Inferior parietal cortex (tissue), 1 donor: Measurements from ENCODE around the gene BICC1.

Experiments used
- DNase-seq: peaks from one replicate; pipeline ENCODE4 v3.0.0-alpha.2; 2016; ENCODE audit errors: extremely low spot score

Gene BICC1

DNA sequence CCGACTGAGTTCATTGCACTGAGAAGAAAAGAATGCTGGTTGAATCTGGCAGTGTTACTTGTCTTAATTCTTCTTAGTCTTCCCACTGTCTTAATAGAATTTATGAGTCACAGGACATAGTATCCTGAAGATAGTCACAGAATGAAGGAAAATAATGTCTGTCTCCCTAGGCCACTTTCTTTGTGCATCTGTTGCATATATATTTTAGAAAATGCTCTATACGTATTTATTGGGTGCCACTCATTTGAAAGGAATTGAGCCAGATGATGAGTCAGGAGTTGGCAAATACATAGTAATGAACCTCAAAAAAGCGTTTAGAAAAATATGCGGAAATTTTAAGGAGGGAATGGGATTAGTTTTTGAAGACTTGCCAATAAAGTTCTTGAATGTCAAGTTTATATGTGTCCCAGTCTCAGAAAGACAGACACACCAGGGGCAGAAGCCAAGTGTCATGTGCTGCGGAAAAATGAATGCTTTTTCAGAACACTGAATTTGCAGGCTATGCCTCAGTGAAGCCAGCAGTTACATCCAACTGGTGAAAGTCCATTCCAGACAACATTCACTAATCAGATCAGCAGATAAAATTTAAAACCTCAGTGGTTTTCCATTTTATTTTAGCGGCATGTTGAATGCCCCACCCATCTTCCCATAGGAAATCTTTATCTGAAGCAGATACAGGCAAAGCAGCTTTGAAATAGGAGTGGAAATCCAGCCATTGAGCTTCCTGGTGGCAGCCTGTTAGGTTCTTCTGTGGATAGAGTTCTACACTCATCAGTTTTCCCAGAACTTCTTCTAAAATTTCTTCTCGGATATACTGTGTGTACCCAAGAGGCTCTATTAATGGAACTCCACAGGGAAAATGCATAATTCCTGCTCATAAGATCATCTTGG, 308.4 kb downstream of the BICC1 start:
- DNase-seq, result no peak

DNA sequence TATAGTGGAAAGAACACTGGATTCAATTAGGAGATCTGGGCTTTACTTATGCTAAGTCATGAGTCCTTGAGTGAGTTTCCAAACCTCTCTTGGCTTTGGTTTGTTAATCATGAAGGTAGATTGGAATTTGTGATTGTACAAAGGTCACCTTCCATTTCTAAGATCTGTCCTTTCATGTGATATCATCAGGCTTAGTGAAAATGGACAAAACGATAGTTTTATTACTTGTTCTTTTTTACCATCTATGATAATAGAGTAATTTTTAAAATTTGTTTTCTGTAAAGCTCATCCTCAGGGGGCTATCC, 309.0 kb downstream of the BICC1 start:
- no peak for DNase-seq

DNA sequence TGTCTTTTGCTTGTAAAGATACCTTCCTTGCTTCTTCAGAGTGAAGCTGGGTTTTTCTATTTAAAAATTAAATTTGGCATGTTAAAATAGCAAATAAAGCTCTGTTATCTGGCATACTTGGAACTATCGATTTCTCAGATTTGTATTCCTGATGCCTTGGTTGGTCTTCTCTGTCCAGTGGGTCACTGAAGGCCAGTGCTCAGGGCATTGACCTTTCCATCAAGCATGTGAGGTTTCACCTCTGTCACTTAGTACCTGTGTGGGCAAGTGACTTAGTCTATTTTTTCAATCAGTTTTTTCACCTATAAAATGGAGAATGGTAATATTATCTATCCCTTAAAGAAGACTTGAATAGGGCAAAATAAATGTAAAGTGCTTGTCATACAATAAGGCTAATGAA, 311.3 kb downstream of the BICC1 start:
- no peak for DNase-seq

DNA sequence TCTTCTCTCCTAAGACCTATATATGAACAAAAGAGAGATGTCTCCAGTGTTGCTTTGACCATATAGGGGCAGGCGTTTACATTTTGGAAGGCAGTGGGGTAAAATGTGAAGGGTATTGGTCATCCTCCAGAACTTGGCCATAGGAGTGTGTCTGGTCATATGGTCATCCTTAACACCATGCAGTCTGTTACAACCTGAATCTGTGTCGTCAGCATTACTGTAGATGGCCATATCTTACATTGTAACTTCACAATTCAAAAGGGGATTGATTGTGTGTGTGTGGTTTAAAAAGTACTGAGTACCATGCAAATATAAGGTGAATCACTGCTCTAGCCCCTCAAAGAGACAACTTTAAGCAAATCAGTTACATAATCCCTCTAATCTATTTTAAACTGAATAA, 311.7 kb downstream of the BICC1 start:
- DNase-seq, result no peak

DNA sequence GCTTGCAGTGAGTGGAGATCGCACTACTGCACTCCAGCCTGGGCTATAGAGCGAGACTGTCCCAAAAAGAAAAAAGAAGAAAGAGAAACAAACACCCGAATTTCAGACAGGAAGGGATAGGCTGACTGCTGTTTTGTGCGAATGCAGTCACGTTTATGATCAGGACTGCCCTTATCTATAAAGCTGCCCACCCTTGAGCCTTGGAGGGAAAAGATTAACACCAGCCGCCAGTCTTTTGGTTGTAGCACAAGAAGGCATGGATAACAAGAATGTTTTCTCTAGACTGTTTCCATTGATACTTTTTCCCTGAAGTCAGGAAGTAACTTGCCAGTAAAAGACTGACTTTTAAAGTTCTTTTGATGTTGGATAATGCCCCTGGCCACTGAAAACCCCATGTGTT, 314.0 kb downstream of the BICC1 start:
- DNase-seq, result no peak

DNA sequence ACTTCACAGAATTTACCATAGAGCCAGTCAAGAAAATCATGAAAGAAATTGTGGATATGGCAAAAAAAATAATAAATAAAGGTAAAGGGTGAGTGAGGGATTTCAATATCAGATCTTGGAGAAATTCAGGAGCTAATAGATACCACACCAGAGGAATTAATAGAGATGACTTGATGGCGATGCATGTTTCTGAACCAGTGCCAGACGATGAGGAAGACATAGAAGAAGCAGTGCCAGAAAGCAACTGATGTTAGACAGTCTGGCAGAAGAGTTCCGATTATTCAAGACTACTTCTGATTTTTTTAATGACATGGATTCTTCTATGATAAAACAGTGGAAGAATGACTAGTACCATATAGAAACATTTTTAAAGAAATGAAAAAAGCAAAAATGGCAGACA, 314.7 kb downstream of the BICC1 start:
- no peak for DNase-seq

DNA sequence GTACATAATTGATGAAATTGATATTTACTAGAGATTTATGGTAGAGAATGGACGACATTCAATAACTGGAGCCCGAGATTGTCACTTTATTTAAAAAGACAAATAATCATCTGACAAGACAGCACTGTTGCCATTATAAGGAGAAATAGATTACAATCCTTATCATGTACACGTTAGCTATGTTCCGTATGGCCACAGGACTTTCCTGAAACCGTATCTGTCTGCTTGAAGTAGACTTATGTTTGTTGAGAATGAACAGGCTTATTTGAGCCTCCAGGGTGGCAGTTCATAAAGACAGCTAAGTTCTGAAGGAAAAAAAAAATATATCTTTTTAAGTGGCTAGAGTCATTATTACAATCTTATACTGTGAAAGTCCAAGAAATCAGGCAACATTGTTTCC, 317.2 kb downstream of the BICC1 start:
- no peak for DNase-seq

DNA sequence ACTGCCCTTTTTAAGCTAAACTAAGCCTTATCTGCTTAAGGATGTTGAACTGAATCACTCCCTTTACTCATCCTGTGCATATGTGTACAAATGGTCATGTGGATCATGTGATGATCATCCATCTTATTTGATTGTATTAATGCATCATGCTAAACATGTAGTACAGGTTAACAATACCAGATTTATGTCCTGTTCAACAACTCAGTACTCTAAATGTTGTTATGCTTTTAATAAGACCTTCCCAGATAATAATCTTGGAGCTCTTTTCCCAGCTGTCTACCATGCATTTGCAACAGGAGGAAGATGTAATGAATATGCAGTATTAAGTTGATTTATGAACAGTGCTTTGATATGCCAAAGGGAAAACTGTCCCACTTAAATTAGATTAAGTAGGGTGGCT, 318.0 kb downstream of the BICC1 start:
- DNase-seq, result no peak

DNA sequence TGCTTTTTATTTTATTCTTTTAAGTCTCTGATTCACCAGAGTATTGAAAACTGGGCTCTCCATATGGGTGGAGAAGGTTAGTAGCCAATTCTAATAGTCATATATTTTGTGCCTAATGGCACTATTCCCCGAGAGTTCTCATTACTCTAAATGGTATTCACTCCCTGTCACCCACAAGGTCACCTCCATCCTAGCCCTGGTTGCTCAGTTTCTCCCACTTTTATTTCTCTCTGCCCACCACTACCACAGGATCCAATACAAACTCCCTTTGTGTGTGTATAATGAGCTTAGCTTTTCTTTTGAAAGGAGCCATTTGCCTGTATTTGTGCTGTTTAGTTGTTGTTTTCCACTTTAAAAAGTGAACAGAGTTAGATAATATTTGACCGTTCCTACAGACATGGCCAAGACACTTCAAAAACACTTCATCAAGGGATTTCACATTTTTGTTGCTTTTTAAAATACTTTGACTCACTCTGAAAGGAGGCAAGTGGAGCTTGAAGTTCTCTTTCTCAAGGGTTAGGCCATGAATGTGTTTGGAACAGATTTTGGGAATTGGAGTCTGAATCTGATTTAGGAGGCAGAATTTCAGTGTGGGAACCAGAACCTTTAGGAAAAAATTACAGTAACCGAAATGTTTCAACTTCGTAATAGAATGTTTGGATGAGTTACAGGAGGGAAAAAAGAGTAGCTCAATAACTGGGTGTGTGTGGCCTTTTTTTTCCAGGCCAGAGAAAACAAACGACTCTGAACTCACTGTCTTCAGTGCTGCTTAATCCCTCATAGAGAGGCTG, 321.3 kb downstream of the BICC1 start:
- DNase-seq, result no peak

DNA sequence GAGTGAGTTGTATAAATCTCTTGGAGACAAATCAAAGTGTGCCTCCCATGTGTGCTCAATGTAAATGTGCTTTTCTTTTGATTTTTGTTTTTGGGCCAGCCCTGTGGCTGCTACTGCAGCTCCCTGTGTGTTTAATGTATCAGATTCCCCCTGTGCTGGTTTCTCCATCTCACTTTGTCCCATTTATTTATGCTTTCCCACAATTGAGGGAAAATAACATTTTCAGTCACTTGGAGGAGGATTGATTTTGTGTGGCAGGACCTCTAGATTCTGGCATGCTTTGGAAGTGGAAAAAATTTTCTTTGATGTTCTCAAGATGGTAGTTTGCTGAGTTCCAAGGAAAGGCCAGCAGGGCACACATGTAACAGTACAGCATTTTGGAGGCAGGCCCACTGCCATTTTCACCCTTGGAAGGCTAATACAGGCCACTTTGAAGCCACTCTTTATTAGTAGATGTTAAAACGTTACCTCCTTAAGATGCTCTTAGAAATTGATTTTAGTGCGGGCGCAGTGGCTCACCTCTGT, 323.6 kb downstream of the BICC1 start:
- no peak for DNase-seq

DNA sequence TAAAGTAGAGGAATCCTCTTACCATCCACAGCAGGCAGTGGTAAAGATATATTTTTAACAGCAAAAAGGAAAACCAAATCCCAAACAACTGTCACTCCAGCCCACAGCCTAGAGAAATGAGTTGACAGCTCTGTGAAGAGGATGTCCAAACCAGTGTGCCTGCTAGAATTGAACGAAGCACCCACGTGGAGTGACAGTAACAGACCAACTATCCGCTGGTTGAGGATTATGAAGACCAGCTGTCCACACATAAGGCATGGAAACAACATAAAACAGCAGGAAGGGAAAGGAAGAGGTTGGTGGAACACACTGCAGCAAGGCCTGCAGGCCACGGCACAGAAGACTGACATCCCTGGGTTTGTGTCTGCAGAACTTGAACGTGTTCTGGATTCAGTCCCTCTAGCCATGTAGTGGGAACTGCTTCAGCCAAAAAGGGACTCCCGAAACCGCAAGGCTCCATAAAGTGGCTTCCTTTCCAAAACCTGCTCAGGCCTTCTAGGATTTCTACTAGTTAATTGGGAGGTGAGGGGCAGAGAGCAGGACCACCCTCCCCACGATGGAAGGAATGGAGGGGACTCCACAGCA, 324.4 kb downstream of the BICC1 start:
- DNase-seq, result no peak

DNA sequence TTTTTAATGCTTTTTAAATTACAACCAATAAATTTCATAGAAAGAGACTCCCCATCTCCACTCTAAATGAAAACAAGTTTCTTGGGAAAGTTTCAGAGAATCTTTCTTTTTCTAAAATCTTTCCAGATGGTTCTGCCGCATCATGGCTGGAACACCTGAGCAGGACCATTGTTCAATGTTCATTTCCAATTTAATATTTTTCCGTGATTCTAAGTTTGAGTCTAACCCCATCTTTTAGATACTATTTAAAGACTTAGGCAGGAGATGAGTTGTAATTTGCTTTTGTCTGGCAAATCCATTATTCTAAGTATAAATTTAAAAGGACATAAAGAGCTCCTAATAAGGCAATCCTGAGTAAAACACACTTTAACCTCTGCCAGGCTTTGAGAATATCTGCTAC, 325.2 kb downstream of the BICC1 start:
- DNase-seq, result no peak

DNA sequence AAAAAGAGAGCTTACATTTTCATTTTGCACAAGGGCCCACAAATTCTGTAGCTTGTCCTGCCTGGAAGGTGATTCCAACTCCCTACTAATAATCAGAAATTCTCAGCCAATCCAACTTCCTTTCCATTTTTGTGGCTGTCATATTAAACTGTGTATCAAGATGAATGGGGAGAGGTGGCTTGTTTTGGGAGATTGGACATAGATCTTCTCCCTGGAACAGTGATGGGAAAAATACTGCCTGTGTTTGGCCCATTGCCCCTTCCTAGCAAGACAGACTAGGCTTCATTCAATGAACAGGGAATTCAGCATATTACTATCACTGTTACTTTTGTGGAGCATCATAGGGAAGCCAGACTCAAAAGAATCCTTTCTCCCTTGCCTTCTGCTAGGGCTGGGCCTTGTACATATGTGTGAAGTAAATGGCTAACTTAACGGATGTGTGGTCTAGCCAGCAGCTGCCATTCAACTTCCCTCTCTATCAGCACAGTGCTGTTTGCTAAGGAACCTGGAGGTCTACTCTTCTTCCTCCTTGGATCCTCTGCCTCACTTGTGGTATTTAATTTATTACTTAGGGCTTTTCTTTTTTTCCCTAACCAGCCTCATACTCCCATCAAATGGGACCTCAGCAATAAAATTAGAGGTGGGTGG, 326.0 kb downstream of the BICC1 start:
- DNase-seq, result no peak

DNA sequence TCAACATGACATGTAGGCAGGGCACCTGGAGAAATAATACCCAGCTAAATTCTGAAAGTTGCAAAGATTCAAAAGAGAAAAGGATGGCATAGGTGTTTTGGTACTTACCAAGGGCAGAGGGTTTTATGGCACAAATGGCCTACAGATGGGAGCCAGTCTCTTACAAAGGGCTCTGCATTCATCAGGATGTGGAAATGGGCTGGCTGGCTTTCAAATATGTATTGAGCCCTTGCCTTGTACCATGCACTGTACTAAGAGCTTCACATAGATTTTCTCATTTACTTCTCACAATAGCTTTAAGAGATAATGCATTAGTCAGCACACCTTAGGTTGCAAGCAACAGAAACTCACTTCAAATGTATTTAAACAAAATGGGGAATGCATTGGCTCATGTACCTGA, 327.1 kb downstream of the BICC1 start:
- DNase-seq, result no peak

DNA sequence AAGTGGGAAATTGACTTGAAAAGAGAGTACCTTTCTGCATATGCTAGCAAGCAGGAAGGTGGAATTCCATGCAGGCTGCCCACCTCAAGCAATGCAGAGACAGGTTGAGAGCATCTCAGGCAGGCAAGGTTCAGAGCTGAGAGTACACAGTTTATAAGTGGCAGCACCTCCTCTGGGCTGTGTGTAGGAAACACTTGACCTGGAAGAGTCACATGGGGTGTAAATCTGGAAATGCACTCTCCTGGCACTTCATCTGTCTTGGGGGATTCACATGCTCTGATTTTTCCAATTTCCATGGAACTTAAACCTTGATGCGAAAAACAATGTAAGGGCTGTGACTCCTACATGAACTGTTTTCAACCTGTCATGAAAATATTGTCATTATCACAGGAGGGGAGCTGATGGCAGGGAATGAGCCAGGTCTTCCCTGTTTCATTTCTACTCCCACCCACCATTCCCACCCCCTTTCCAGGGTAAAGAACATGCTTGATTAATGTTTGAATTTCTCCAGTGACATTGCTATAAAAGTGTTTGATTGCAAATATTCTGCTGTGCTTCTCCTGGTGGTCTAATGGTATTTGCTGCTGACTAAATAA, 328.3 kb downstream of the BICC1 start:
- no peak for DNase-seq

DNA sequence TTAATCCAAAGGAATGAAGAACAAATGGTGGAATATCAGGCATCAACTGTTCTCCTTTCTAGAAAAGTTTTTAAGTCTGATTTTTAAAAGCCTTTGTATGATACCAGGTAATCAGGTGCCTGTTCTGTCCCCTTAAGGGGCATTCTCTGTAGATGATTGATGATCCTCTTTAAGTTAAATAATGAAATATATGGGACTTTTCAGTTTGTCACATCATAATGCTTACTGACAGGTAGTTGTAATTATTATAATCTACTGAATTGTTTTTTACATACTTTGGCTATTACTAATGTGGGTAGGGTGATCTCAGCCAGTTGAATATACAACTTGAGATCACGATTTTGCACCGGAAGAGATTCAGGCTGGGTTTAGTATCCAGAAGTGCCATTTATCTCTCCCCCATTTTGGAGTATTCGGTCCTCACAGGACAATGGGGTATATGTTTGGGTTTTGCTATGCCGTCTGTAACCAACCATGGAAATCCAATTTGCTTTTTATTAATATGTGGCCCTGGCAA, 330.2 kb downstream of the BICC1 start:
- no peak for DNase-seq

DNA sequence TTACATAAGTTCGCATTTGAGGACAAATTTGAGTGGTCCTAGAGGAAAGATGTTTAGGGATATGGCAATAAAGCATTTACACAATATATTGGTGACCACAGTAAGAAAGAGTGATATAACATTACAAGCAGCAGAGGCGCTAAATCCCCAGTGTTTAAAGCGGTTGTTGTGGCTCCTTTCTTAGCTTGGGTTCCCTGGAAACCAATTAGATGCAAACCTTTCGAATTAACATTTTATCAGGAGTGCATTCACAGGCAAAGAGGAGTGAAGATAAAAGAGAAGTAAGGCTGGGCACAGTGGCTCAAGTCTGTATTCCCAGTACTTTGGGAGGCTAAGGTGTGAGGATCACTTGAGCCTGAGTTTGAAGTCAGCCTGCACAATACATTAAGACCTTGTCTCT, 331.1 kb downstream of the BICC1 start:
- DNase-seq, result no peak

DNA sequence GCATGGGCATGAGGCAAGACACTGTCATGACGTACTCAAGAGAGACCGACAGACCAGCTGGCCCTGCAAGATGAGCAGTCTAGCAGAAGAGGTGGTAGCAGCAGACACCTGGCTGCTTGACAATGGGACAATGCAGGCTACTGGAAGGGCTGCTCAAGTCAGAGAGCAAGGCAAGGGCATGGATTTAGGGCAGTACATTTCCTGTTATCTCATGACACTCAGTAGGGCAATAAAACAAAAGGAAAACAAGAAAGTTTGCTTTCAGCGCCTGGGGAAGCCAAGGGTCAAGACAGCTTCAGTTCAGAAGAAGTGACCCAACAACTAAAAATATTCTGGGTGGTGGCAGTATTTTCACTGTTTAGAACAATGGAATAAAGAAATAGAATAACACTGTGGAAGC, 332.0 kb downstream of the BICC1 start:
- no peak for DNase-seq

DNA sequence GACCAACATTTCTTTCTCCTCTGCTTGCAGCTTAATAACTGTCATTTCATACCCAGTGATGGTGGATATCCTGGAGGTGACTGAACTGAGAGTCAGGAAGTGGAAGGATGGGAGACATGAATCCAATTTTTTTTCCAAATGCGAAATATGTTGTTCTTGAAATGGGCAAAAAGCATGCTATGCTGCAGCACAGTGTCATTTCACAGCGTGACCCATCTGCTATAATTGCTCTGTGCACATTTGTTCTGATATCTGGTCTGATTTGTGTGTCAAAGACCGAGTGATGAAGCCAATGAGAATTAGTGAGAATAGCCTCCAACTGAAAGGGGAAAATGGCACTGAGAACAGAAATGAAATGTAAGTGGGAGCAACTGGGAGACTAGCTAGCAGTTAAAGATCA, 334.2 kb downstream of the BICC1 start:
- DNase-seq, result no peak

DNA sequence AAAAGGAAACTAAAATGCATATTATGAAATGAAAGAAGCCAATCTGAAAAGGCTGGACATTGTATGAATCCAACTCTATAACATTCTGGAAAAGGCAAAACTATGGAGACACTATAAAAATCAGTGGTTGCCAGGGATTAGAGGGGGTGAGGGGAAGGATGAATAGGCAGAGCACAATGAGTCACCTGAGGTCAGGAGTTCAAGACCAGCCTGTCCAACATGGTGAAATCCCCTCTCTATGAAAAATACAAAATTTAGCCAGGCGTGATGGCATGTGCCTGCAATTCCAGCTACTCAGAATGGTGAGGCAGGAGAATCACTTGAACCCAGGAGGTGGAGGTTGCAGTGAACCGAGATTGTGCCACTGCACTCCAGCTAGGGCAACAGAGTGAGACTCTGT, 338.9 kb downstream of the BICC1 start:
- DNase-seq, result no peak

DNA sequence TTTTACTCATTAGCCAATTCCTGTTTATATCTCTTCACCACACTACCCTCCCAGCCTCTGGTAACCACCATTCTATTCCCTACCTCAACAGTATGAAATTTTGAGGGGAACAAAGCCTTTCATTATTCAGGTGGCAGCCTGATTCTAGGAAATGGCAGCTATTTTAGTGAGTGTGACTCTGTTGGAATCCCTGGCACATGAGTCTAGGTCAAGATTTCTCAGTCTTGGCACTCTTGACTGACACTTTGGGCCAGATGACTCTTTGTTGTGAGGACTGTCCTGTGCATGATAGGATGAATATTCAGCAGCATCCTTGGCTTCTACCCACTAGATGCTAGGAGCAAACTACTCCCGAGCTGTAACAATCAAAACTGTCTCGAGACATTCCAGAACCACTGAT, 341.0 kb downstream of the BICC1 start:
- peak; percentile 13 for DNase-seq

DNA sequence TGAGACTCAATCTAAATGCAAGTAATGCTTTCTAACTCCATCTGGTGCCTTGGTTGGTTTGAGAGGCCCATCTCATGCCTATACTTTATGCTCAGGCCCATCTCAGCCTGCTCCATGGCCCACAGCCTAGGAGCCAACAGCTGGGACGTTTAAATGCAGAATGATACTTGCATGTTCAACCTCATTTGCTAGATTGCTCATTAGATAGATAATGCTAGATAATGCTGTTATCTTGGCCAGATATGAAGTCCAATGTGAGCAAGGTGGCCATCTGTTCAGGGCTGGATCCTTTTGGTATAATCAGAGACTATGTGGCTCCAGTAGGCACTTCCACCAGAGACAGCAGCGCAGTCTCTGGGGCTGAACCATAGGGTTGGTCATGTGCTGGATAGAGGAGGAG, 342.1 kb downstream of the BICC1 start:
- no peak for DNase-seq
